OCI-LY7 (cell line): ENCODE data around the gene MSH3. TPM values are rescaled to one million over a fixed set of nuclear protein-coding genes. Genes with fewer than 3 reads are reported as not detected.

Source experiments
- BruUV-seq: library from RNA; stranded (reverse); fragments of 400-500 nt; replicated peaks from 2 replicates; lab custom pipeline; 2021; lab: Mats Ljungman, UMichigan
- CTCF ChIA-PET: fragments of 300-600 bp; sonication (Branson Sonifier 250); formaldehyde crosslinking; loops from one replicate; lab custom pipeline; 2022; ENCODE audit warnings: antibody characterized with exemption; ENCODE audit not compliant: unreplicated experiment; lab: Charles Lee
- POLR2A ChIA-PET: fragments of 300-600 bp; sonication (Branson Sonifier 250); formaldehyde crosslinking; loops from one replicate; lab custom pipeline; 2022; ENCODE audit warnings: antibody characterized with exemption; lab: Charles Lee
- DNase-seq: peaks from one replicate; pipeline ENCODE4 v3.0.0-alpha.2; 2015; ENCODE audit warnings: low spot score
- H2AFZ ChIP-seq: fragments of 200-600 bp; sonication (generic), shearing (Covaris generic); 2 replicates; pipeline ENCODE4 v1.6.1; 2014; ENCODE audit warnings: mild to moderate bottlenecking, antibody characterized with exemption, low read length, moderate library complexity
- H3K27ac ChIP-seq: fragments of 200-600 bp; sonication (generic); 2 replicates; pipeline ENCODE4 v1.5.1; 2014; ENCODE audit warnings: mixed run types, low read depth, mild to moderate bottlenecking, moderate library complexity, low read length, inconsistent platforms; ENCODE audit not compliant: poor library complexity, severe bottlenecking
- H3K36me3 ChIP-seq: fragments of 200-600 bp; sonication (generic); 2 replicates; pipeline ENCODE4 v1.6.1; 2014; ENCODE audit warnings: mild to moderate bottlenecking, antibody characterized with exemption, low read length, moderate library complexity, mixed read lengths; ENCODE audit not compliant: insufficient read depth
- H3K4me1 ChIP-seq: fragments of 200-600 bp; sonication (generic); 2 replicates; pipeline ENCODE4 v1.5.1; 2014; ENCODE audit warnings: mild to moderate bottlenecking, low read length; ENCODE audit not compliant: insufficient read depth, poor library complexity, severe bottlenecking
- H3K4me2 ChIP-seq: fragments of 200-600 bp; sonication (generic); 2 replicates; pipeline ENCODE4 v1.6.1; 2014; ENCODE audit warnings: mild to moderate bottlenecking, low read length
- H3K4me3 ChIP-seq: fragments of 200-600 bp; sonication (generic); 2 replicates; pipeline ENCODE4 v1.5.1; 2014; ENCODE audit warnings: mild to moderate bottlenecking, low read depth, low read length; ENCODE audit not compliant: poor library complexity, severe bottlenecking
- H3K79me2 ChIP-seq: fragments of 200-600 bp; sonication (generic); 2 replicates; pipeline ENCODE4 v1.6.1; 2016; ENCODE audit warnings: low read depth, mild to moderate bottlenecking, low read length, moderate library complexity, mixed read lengths; ENCODE audit not compliant: insufficient read depth
- H3K9me2 ChIP-seq: fragments of 200-600 bp; sonication (generic); 2 replicates; pipeline ENCODE4 v1.6.1; 2016; ENCODE audit warnings: mild to moderate bottlenecking, low read length, mixed read lengths; ENCODE audit not compliant: insufficient read depth
- H3K9me3 ChIP-seq: fragments of 200-600 bp; sonication (generic); 2 replicates; pipeline ENCODE4 v1.6.1; 2014; ENCODE audit warnings: mild to moderate bottlenecking, mixed run types, low read length, mixed read lengths
- H4K20me1 ChIP-seq: fragments of 200-600 bp; sonication (generic); 2 replicates; pipeline ENCODE4 v1.6.1; 2014; ENCODE audit warnings: mild to moderate bottlenecking, antibody characterized with exemption, low read length, moderate library complexity, mixed read lengths; ENCODE audit not compliant: insufficient read depth
- CTCF ChIP-seq: fragments of 200-600 bp; sonication (generic); conservative IDR thresholded peaks from 2 replicates; pipeline ENCODE4 v1.5.1; 2014; ENCODE audit warnings: mild to moderate bottlenecking, antibody characterized with exemption, low read length, moderate library complexity, mixed read lengths
- EZH2phosphoT487 ChIP-seq: fragments of 200-600 bp; sonication (generic); IDR thresholded peaks from 2 replicates; pipeline ENCODE4 v1.6.1; 2018; ENCODE audit warnings: low read depth, borderline replicate concordance, mild to moderate bottlenecking, mixed run types, antibody characterized with exemption, low read length, moderate library complexity, mixed read lengths
- intact Hi-C: fragments of 100-400 bp; cut with micrococcal nuclease; formaldehyde crosslinking; loops from one replicate; pipeline ENCODE4 v1.10.0; 2022; ENCODE audit not compliant: unreplicated experiment
- total RNA-seq, 2 experiments: library from RNA; depleted of rRNA in 1 of 2; stranded (reverse); fragments of >200 nt in 1 of 2; shearing (Covaris generic) in 1 of 2; gene quantifications; 2 replicates each; pipeline ENCODE4 v1.2.3, GENCODE V29; 2014 to 2022

Gene MSH3
- total RNA-seq, 2 experiments from 2014 or later = 15.4 to 28.3 TPM

DNA sequence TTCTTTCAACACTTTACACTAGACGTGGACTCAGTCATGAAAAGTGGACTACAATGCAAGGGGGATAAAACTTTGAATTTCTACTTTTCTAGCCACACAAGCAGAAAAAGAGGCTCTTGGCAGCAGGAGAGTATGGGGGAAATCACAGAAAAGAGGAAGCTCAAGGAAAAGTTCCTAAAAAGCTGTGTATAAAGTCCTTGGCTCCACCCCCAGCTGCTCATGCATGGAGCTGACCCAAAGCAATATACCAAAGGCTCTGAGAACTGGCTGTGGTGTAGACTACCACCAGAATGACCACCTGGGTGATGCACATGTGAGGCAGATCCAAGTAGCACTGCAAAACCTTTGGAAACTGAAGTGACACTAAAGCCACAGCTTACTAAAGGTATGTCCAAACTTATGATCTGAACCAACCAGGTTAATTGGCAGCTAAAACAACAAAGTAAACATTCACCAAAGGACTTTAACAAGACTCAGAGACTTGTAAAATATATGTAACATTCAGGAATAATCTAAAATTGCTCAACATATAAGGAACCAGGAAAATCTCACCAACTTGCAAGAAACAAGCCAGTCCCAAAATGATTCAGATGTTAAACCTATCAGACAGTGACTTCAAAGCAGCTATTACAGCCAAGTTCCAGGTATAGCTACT, 250.2 kb downstream of the MSH3 start:
- Histone ChIP-seq H3K36me3 (no peaks in the 10 kb centered on the region), H3K9me3 (no peaks in the 10 kb centered on the region), H3K4me1 (no peaks in the 10 kb centered on the region), H3K79me2 (no peaks in the 10 kb centered on the region), H2AFZ (no peak overlapping the region), H3K9me2 (no peaks in the 10 kb centered on the region), H3K4me3 (no peak overlapping the region), H3K4me2 (no peak overlapping the region), H3K27ac (no peak overlapping the region), H4K20me1 (no peaks in the 10 kb centered on the region)
- no TSS peak for BruUV-seq
- peak; percentile 4 for DNase-seq
- CTCF ChIA-PET = no interaction called here
- POLR2A ChIA-PET = interaction anchor here (0.5 kb wide), 1 partner anchor 548 kb away, joined by 4 read pairs; no protein-coding TSS in a partner anchor
- intact Hi-C loops = no loop called here
- TF ChIP-seq EZH2phosphoT487 (no peak), CTCF (no peak)

DNA sequence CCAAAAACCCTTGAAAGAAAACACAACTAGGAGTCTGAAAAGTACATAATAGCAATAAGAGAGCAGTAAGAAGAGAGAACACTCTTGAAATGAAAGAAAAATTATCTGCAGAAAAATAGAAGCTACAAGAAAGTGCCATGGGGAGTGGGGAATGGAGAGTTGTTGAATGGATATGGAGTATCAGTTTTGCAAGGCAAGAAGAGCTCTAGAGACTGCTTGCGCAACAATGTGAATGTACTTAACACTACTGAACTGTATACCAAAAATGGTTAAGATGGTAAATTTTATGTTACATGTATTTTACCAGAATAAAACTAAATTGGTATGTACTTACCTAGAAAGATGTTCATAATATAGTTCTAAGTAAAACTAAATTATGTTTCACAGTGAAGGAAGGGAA, 251.0 kb downstream of the MSH3 start:
- H3K79me2 ChIP-seq = no peaks in the 10 kb centered on the region
- no peak overlapping the region for H2AFZ ChIP-seq
- no peaks in the 10 kb centered on the region for H3K4me1 ChIP-seq
- BruUV-seq = no TSS peak
- intact Hi-C loops = no loop called here
- ChIA-PET POLR2A (no interaction called here), CTCF (no interaction called here)
- no peak overlapping the region for H3K4me3 ChIP-seq
- no peaks in the 10 kb centered on the region for H4K20me1 ChIP-seq
- no peak overlapping the region for H3K27ac ChIP-seq
- no peak overlapping the region for H3K4me2 ChIP-seq
- no peak for DNase-seq
- no peaks in the 10 kb centered on the region for H3K9me2 ChIP-seq
- H3K36me3 ChIP-seq = no peaks in the 10 kb centered on the region
- H3K9me3 ChIP-seq = no peaks in the 10 kb centered on the region
- no peak for TF ChIP-seq CTCF
- TF ChIP-seq EZH2phosphoT487 = no peak

DNA sequence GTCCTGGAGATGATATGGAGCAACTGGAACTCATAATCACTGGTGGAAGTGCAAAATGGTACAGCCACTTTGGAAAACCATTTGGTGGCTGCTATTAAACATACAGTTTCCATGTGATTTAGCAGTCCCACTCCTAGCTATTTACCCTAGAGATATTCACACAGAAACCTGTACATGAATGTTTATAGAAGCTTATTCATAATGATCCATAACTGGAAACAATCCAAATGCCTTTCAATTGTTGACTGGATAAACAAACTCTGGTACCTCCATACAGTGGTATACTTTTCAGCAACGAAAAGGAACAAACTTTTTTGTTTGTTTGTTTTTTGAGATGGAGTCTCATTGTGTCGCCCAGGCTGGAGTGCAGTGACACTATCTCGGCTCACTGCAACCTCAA, 258.0 kb downstream of the MSH3 start:
- no peaks in the 10 kb centered on the region for H4K20me1 ChIP-seq
- H3K36me3 ChIP-seq = no peaks in the 10 kb centered on the region
- no peak overlapping the region for H3K27ac ChIP-seq
- no peaks in the 10 kb centered on the region for H3K4me1 ChIP-seq
- POLR2A ChIA-PET = no interaction called here
- H3K9me2 ChIP-seq = no peaks in the 10 kb centered on the region
- no peaks in the 10 kb centered on the region for H3K79me2 ChIP-seq
- BruUV-seq = no TSS peak
- TF ChIP-seq EZH2phosphoT487 (no peak), CTCF (no peak)
- CTCF ChIA-PET = no interaction called here
- H3K4me3 ChIP-seq = no peak overlapping the region
- no peaks in the 10 kb centered on the region for H3K9me3 ChIP-seq
- no peak overlapping the region for H3K4me2 ChIP-seq
- no peak for DNase-seq
- intact Hi-C loops = no loop called here
- H2AFZ ChIP-seq = no peak overlapping the region
